Panc1 (cell line): Measurements from ENCODE around the gene CC2D1B. TPM values are rescaled to one million over a fixed set of nuclear protein-coding genes. Genes with fewer than 3 reads are reported as not detected.

Source experiments
- ATAC-seq: fragments of 200-7000 bp; cut with Tn5 transposase; 2 replicates; pipeline ENCODE4 v1.9.1; 2020; ENCODE audit warnings: mild to moderate bottlenecking, moderate library complexity
- BruUV-seq: library from RNA; stranded (reverse); fragments of 400-500 nt; replicated peaks from 2 replicates; lab custom pipeline; 2021; lab: Mats Ljungman, UMichigan
- CTCF ChIA-PET: fragments of 300-600 bp; sonication (Branson Sonifier 250); formaldehyde crosslinking; loops from one replicate; lab custom pipeline; 2022; ENCODE audit warnings: antibody characterized with exemption; lab: Charles Lee
- POLR2A ChIA-PET: fragments of 300-600 bp; sonication (Branson Sonifier 250); formaldehyde crosslinking; loops from one replicate; lab custom pipeline; 2022; ENCODE audit warnings: antibody characterized with exemption; lab: Charles Lee
- DNase-seq: peaks from one replicate; pipeline ENCODE4 v3.0.0-alpha.2; 2010; ENCODE audit warnings: low read depth, low spot score
- H3K27ac ChIP-seq: 2 replicates; pipeline ENCODE4 v1.5.1; 2011; ENCODE audit warnings: mild to moderate bottlenecking, low read length, inconsistent platforms
- H3K27me3 ChIP-seq: fragments of 200-500 bp; sonication (Bioruptor generic); 2 replicates; pipeline ENCODE4 v1.6.0; 2014; ENCODE audit warnings: low read length, inconsistent platforms; ENCODE audit not compliant: control insufficient read depth, insufficient read depth
- H3K36me3 ChIP-seq: fragments of 200-500 bp; sonication (Bioruptor generic); 2 replicates; pipeline ENCODE4 v1.5.1; 2014; ENCODE audit warnings: inconsistent platforms, mild to moderate bottlenecking, low read length, moderate library complexity; ENCODE audit not compliant: control insufficient read depth, insufficient read depth
- H3K4me1 ChIP-seq: 2 replicates; pipeline ENCODE4 v1.5.1; 2011; ENCODE audit warnings: inconsistent platforms, mild to moderate bottlenecking, low read length, moderate library complexity; ENCODE audit not compliant: control insufficient read depth, insufficient read depth
- H3K4me3 ChIP-seq, 2 experiments: 2 replicates each; pipeline ENCODE4 v1.5.1; 2011 to 2012; ENCODE audit warnings: low read depth in 2 of 2, low read length in 2 of 2, mild to moderate bottlenecking in 2 of 2, inconsistent platforms in 1 of 2, moderate library complexity in 1 of 2
- H3K9me3 ChIP-seq: fragments of 200-500 bp; sonication (Bioruptor generic); 2 replicates; pipeline ENCODE4 v1.5.1; 2014; ENCODE audit warnings: low read depth, mild to moderate bottlenecking, inconsistent platforms, low read length, moderate library complexity; ENCODE audit not compliant: control insufficient read depth, insufficient read depth
- CTCF ChIP-seq: fragments of 450-650 bp; IDR thresholded peaks from 2 replicates; pipeline ENCODE4 v1.5.1; 2017; ENCODE audit warnings: mild to moderate bottlenecking
- POLR2AphosphoS5 ChIP-seq: IDR thresholded peaks from 2 replicates; pipeline ENCODE4 v1.6.1; 2012; ENCODE audit warnings: mild to moderate bottlenecking, low read depth, low read length, moderate library complexity
- SIN3A ChIP-seq: IDR thresholded peaks from 2 replicates; pipeline ENCODE4 v1.6.1; 2012; ENCODE audit warnings: low read depth, mild to moderate bottlenecking, low read length, moderate library complexity, borderline replicate concordance; ENCODE audit not compliant: insufficient read depth
- TCF7L2 ChIP-seq: IDR thresholded peaks from 2 replicates; pipeline ENCODE4 v1.6.1; 2011; ENCODE audit warnings: mild to moderate bottlenecking, low read depth, low read length, inconsistent platforms
- in situ Hi-C: cut with HindIII; loops from 2 replicates; pipeline ENCODE4 v1.10.0; 2016; ENCODE audit warnings: low sequenced_read_pairs, low pct_unique_long_range_greater_than_20kb
- intact Hi-C: fragments of 100-400 bp; cut with micrococcal nuclease; formaldehyde crosslinking; loops from one replicate; pipeline ENCODE4 v1.10.0; 2022; ENCODE audit not compliant: unreplicated experiment
- total RNA-seq: library from RNA; stranded (reverse); gene quantifications from one replicate; pipeline ENCODE4 v1.2.1, GENCODE V29; 2021; ENCODE audit not compliant: unreplicated experiment
- TF ChIP-seq, protein P1 (sequence below), 2 experiments: IDR thresholded peaks; 2 replicates each; pipeline ENCODE4 v1.6.1; 2011 to 2012; ENCODE audit warnings: low read depth in 2 of 2, control low read depth in 1 of 2, low read length in 1 of 2, mild to moderate bottlenecking in 1 of 2, moderate library complexity in 1 of 2; ENCODE audit not compliant: insufficient read depth in 1 of 2

Gene CC2D1B
- total RNA-seq, 1 experiment from 2014 or later = 52.5 TPM

DNA sequence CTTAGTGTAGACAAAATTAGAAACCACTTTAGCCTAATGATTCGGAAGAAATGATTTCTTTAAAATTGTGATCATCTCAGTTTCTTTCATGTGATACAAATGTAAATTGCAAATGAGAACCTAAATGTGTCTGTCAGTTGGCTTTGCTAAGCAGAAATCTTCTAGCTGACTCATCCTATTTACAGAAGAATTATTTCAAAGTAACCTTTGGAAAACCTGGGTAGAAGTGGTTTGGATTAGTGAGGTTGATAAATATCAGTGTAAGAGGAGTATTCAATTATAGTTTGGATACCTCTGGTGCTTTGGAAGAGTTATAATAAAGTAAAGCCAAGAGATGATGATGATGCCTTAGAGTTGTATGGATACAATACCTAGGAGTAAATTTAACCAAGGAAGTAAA, 37.4 kb downstream of the CC2D1B start:
- Histone ChIP-seq H3K27me3 (no peaks in the 10 kb centered on the region), H3K36me3 (no peaks in the 10 kb centered on the region), H3K4me1 (no peaks in the 10 kb centered on the region), H3K4me3 (no peak overlapping the region), H3K27ac (no peak overlapping the region), H3K9me3 (no peaks in the 10 kb centered on the region)
- no TSS peak for BruUV-seq
- CTCF ChIA-PET = no interaction called here
- ATAC-seq (no peak), DNase-seq (no peak)
- no peak for TF ChIP-seq CTCF
- TF ChIP-seq, protein P1, sequence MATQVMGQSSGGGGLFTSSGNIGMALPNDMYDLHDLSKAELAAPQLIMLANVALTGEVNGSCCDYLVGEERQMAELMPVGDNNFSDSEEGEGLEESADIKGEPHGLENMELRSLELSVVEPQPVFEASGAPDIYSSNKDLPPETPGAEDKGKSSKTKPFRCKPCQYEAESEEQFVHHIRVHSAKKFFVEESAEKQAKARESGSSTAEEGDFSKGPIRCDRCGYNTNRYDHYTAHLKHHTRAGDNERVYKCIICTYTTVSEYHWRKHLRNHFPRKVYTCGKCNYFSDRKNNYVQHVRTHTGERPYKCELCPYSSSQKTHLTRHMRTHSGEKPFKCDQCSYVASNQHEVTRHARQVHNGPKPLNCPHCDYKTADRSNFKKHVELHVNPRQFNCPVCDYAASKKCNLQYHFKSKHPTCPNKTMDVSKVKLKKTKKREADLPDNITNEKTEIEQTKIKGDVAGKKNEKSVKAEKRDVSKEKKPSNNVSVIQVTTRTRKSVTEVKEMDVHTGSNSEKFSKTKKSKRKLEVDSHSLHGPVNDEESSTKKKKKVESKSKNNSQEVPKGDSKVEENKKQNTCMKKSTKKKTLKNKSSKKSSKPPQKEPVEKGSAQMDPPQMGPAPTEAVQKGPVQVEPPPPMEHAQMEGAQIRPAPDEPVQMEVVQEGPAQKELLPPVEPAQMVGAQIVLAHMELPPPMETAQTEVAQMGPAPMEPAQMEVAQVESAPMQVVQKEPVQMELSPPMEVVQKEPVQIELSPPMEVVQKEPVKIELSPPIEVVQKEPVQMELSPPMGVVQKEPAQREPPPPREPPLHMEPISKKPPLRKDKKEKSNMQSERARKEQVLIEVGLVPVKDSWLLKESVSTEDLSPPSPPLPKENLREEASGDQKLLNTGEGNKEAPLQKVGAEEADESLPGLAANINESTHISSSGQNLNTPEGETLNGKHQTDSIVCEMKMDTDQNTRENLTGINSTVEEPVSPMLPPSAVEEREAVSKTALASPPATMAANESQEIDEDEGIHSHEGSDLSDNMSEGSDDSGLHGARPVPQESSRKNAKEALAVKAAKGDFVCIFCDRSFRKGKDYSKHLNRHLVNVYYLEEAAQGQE (IDR thresholded peaks at IDR 0.05; ENCODE audit: insufficient read depth in 1 of 2, low read depth in 2 of 2, low read length in 1 of 2) = no peak
- no peak for TF ChIP-seq POLR2AphosphoS5
- no peak for TF ChIP-seq TCF7L2
- no peak for TF ChIP-seq SIN3A
- intact Hi-C loops (no loop called here), in situ Hi-C loops (no loop called here)
- POLR2A ChIA-PET = no interaction called here

GRCh38 chr1:52325786-52326185, 40.2 kb downstream of the CC2D1B start:
- no peaks in the 10 kb centered on the region for H3K4me1 ChIP-seq
- BruUV-seq = no TSS peak
- no peaks in the 10 kb centered on the region for H3K27me3 ChIP-seq
- no peak overlapping the region for H3K4me3 ChIP-seq
- ATAC-seq (no peak), DNase-seq (no peak)
- ChIA-PET CTCF (no interaction called here), POLR2A (no interaction called here)
- H3K27ac ChIP-seq = no peak overlapping the region
- in situ Hi-C loops = no loop called here
- intact Hi-C loops = no loop called here
- H3K36me3 ChIP-seq = no peaks in the 10 kb centered on the region
- TF ChIP-seq TCF7L2 = no peak
- TF ChIP-seq CTCF = no peak
- no peak for TF ChIP-seq SIN3A
- TF ChIP-seq POLR2AphosphoS5 = no peak
- TF ChIP-seq, protein P1 (IDR thresholded peaks at IDR 0.05; ENCODE audit: insufficient read depth in 1 of 2, low read depth in 2 of 2, low read length in 1 of 2) = no peak
- H3K9me3 ChIP-seq = no peaks in the 10 kb centered on the region
